NCI-H1694 treated with DMSO at 0.1 percent for 48 hours (cell line): ENCODE results near the gene GIT2.
"Not testable (repeated sequence)": the region's sequence is repeated elsewhere in the genome, so short reads cannot be mapped to it uniquely, and the experiment has no call there.

Experiments
- DNase-seq: peaks from one replicate; lab custom pipeline; 2025; lab: John Stamatoyannopoulos, UW

The GIT2 gene

DNA sequence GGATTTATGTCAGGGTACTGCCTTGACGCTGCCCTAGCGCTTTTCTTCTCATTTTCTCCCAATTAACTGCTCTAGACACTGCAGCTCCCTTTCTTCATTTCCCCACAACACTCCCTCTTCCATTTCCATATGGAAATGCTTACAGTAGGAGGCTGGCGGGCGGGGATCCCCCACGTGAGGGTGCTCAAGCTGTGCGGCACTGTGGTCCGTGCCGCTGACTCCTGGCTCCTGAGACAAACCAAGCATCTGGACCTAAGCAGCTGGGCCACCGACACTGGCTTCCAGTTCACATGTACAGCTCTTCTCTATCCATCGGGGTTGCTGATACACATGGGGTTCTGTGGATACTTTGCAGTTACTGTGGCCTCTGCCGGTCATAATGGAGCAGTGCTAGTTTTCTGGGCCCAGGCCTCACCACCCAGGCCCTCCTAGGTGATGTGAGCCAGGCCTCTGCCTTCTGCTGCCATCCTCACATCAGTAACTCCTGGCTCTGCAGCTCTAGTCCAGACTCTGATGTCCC lies 75.8 kb downstream of the GIT2 start:
- DNase-seq: no peak

DNA sequence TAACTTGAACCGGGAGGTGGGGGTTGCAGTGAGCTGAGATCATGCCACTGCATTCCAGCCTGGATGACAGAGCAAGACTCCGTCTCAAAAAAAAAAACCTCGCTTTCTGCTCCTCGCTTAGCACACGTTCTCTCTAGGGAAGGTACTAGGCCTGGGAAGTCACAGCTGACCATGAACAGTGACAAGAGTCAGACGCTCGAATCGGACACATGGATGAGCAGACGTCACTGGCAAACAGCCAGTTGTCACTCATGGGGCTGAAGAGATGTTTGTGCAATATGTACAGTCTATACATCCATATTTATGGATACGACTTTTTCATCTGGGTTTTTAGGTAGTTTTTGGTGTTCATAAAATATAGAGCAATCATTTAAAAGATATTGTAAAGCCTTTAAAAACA lies 76.7 kb downstream of the GIT2 start:
- no peak for DNase-seq

DNA sequence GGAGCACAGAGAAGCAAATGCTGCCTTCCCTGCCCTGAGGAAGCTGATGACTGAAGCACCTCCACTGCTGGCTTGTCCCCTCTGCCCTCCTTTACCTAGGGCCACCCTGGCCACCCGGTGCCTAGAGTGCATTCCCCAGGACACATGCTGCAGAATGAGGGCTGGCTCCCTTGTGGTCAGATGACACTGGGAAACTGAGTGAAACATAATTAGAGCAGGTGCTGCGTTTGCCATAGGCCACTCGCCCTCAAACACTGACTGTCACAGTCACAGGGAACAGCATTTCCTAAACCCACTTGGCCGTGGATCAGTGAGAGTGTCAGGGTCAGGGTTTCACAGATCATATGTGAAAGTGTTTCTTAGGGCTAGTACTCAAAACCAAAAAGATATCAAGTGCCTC lies 80.1 kb downstream of the GIT2 start:
- DNase-seq: no peak

DNA sequence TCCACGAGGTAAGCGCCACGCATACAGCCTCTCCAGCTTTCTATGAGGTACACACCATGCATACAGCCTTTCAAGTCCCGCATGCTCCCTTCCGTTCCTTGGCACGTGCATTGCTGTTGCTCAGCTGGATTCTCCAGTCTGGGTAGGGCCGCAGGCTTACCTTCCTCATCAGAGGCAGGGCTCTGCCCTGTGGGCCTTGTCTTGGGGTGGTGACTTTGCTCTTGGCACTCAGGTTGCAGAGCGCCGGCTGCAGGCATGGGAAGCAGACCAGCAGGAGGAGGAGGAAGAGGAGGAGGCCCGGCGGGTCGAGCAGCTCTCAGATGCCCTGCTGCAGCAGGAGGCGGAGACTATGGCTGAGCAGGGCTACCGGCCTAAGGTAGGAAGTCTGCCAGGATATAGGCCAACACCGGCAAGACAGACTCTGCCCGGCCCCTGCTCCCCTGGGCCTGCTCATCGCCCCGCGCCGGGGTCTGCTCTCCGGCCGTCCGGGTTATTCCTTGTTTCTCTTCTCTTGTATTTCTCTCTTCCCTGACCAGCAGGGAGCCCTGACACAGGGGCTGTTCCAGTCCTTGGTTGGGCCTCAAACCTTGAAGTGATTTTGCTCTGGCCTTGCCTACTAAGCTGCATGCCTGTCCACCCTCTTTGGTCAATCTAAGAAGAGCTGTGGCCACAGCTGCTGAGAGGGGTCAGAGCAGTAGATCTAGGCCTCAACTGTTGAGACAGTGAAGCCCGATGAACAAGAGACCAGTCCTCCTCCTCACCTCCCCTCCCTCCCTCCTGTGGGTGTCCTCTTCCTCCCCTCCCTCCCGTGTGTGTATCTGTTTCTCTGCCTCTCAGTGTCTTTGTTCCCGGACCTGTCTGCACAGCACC lies 80.8 kb downstream of the GIT2 start:
- DNase-seq: no peak

DNA sequence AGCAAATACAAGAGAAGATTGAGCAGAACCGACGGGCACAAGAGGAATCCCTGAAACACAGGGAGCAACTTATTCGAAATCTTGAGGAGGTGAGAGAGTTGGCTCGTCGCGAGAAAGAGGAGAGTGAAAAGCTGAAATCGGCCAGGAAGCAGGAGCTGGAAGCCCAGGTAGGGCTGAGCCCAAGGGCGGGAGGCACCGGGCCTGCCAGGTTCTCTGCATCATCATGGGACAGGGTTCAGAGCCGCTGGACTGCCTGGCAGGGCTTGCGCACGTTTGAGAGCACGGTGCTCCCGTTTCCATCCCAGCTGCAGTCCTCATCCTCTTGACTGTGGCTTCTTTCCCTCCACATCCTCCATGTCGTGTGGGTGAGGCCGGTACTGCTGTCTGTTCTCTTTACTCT lies 81.7 kb downstream of the GIT2 start:
- no peak for DNase-seq

DNA sequence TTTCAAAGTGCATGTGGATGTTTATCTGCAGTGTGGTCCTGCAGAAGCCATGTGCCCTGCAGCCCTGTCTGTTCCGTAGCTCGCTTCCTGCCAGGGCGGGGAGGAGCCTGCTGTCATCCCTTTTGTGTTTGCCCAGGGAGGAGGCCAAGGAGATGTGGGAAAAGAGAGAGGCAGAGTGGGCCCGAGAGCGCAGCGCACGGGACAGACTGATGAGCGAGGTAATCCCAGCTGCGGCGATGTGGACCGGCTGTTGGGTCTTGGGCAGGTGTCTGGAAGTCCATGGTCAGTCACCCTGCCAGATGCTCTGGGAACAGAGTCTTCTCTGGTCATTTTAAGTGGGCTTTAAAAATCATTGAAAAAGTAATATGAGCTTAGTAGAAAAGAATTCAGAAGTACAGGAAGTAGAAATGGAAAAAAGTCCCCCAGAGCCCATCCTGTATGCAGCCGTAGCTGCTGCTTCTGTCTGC lies 83.3 kb downstream of the GIT2 start:
- no peak for DNase-seq

DNA sequence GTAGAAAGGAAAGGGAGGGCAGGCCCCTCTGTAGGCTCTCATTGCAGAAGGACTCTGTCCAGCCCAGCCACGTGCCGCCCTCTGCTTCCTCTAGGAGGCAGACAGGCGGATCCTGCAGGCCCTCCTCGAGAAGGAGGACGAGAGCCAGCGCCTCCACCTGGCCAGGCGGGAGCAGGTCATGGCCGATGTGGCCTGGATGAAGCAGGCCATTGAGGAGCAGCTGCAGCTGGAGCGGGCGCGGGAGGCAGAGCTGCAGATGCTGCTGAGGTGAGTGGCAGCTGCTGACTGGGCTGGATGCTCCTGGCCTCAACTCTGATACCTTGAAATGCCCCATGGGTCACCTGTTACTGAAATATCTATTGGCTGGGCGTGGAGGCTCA lies 85.2 kb downstream of the GIT2 start:
- no peak for DNase-seq

DNA sequence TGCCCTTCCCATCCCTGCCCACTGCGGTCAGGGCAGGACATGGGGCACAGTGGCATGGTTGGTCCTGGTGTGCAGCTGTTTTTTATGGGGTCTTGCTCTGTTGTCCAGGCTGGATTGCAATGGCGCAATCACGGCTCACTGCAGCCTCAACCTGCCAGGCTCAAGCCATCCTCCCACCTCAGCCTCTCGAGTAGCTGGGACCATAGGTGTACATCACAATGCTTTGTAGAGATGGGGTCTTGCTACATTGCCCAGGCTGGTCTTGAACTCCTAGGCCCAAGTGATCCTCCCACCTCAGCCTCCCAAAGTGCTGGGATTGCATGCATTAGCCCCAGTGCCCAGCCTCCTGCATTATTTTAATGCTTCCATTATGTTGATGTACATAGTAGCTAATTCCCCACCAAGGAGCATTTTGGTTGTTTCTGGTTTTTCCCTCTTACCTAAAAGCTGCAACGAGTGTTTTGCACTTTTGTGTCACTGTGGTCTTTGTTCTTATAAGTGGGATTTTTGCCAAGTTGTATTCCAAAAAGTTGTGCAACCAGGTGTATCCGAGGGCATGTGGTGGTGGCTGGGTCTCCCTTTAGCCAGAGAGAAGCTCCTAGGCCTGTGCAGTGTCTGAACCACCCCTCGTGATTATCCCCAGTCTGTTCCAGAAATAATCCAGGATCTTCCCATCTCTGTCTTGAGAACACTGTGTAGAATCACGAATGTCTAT lies 85.8 kb downstream of the GIT2 start:
- DNase-seq: no peak

DNA sequence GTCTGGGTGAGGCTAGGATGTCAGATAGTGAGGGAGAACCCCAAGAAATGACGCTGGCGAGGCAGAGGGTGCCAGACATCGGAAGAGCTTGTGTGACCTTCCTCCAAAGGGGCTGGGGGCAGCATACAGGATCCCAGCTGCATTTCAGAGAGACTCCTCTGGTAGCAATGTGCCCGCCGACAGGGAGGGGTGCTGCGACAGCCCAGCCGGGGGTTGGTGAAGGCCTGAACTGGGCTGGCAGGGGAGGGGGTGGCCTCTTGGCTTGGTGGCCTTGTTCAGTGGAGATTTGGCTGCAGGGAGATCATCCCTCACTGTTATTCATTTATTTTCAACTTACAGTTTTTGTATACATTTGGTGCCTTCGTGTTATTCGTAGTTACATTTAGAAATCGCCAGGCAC lies 90.9 kb downstream of the GIT2 start:
- no peak for DNase-seq

DNA sequence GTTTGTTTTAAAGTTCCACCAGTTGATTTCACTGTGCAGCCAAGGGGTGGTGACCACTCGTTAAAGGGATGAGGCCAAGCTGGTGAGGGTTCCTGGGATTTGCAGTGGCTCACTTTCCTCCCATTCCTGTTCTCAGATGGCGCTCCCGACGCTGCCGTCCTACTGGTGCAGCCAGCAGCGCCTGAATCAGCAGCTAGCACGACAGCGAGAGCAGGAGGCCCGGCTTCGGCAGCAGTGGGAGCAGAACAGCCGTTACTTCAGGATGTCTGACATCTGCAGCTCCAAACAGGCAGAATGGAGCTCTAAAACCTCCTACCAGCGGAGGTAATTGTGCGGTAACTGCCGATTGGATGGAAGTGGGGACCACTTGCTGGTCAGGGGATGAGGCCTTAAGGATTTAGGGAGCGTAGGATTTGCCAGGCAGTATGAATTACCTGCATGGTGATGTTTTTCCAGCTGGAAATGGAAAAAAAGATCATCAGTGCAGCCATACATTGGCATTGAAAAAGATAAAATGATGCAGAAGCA lies 93.2 kb downstream of the GIT2 start:
- DNase-seq: no peak

DNA sequence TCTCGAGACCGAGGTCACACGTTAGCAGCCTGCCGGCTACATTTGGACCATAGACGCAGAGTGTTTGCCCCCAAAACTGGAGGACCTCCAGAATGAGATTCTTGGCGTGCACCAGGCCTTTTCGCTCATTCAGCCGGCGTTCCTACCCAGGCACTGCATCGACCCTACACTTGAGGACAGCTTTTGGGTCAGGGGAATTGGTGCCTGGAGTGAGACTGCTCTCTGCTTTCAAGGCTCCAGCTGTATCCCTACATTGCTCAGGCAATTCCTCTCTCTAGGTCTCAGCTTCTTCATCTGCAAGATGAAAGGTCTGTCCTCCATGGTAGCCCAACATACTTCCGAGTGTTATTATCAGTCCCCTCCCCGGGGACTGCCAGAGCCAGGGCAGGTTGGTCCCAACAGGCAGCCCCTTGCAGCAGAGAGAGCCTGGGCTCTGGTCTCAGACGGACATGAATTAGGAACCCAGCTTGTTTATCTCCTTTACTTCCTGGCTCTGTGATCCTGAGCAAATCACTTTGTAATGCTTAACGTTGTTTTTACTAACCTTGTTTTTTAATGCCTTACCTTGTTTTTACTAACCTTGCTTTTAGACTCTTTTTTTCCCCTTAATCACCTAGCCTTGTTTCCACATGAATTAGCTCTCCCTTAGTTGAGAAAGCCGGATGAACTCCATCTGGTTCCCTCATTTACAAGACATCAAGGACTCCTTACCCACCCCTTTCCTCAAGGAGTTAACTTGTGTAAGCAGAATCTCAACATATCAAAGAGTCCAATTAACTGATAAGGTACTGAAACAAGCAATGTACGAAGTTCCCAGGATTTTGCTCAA lies 95.2 kb downstream of the GIT2 start:
- DNase-seq: no peak

DNA sequence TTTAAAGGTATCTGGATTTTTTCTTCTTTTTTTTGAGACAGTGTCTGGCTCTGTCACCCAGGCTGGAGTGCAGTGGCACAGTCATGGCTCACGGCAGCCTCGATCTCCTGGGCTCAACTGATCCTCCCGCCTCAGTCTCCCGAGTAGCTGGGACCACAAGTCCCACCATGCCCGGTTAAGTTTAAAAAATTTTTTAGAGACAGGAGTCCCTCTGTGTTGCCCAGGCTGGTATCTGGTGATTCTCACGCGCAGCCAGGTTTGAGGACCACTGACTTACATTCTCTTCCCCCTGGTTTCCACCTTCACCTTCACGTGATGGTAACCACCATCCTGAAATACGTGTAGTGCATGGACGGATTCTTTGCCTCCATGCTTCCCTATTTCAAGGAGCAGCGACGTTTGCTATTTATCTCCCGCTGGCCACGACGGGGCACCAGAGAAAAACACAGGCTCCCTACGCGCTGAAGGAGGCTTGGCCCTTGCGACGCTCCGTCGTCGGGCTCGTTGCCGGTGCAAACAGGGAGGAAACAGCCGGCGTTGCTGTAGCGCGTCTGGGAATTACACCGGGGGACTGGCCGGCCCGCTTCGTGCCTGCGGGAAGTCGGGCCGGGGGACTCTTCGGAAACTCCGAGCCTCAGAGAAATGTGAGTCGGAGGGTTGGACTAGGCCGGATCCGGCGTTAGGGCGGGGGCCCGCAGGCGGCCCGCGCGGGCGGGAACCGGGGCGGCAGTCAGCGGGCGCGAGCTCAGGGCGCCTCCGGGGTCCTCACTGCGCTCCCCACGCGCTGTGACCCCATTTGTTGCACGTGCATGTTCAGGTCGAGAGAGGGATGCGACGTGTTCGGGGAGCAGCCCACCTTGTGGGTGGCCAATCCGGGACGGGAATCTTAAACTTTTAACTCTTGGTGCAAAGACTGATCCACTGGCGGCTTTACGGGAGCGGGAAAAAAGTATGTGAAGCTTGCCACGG lies 96.1 kb downstream of the GIT2 start, which contains the start of gene TCHP:
Gene TCHP (plus strand): TSS at position 492 of the 969 bp plus-strand sequence. CDS start 2,753 bp downstream, outside the sequence.
- DNase-seq: peak; percentile 60

DNA sequence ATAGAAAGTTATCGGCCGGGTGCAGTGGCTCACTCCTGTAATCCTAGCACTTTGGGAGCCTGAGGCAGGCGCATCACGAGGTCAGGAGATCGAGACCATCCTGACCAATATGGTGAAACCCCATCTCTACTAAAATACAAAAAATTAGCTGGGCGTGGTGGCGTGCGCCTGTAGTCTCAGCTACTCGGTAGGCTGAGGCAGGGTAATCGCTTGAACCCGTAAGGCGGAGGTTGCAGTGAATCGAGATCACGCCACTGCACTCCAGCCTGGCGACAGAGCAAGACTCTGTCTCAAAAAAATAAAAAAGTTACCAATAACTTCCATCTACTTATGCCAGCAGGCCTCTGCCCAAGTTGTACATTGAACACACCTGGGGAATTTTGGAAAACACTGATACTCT lies 96.8 kb downstream of the GIT2 start:
- DNase-seq: not testable (repeated sequence)

DNA sequence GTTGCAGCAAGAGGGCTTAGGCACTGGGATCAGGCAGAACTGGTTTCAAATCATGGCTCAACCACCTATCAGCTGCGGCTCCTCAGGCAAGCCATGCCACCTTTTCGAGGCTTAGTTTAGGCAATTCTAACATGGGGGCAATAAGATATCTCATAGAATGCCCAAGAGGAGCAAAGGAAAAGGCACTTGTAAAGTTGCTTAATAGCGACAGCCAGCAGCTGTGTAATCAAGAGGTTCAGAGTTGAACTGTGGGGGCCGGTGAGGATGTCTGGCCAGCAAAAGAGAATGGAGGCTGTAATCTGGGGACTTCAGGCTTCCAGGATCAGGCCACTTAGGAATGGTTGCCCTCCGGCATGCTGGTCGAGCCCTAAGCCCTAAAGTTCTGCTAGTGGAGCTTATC lies 99.1 kb downstream of the GIT2 start:
- no peak for DNase-seq

DNA sequence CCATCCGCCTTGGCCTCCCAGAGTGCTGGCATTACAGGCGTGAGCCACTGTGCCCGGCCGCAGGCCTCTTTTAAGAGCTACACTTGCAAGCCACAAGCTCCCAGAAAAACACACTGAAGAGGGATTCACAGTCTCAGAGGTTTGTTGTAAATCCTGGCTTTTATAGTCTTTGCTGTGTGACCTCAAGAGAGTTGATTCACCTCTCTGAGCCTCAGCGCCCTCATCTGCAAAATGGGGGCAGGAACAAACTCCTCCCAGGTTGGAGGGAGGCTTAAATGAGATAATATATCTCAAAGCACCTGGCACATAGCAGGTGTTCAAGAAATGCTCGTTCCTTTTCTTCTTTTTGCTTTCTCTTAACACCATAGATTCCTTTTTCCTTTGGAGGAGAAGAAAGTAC lies 100.0 kb downstream of the GIT2 start:
- DNase-seq: no peak

DNA sequence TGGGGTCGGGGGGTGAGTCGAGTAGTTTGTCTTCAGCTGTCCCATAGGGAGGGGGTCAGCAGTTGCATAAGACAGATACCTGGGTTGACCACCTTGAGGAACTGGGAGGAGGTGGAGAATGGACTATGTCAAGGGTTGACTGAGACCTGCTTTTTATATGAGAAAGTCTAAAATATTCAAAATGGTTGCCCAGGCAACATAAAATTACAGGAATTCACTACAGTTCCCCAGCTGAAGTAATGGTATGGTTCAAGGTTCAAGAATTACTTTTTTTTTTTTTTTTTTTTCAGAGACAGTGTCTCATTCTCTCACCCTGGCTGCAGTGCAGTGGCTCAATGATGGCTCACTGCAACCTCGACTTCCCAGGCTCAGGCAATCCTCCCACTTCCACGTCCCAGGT lies 101.2 kb downstream of the GIT2 start:
- DNase-seq: no peak

DNA sequence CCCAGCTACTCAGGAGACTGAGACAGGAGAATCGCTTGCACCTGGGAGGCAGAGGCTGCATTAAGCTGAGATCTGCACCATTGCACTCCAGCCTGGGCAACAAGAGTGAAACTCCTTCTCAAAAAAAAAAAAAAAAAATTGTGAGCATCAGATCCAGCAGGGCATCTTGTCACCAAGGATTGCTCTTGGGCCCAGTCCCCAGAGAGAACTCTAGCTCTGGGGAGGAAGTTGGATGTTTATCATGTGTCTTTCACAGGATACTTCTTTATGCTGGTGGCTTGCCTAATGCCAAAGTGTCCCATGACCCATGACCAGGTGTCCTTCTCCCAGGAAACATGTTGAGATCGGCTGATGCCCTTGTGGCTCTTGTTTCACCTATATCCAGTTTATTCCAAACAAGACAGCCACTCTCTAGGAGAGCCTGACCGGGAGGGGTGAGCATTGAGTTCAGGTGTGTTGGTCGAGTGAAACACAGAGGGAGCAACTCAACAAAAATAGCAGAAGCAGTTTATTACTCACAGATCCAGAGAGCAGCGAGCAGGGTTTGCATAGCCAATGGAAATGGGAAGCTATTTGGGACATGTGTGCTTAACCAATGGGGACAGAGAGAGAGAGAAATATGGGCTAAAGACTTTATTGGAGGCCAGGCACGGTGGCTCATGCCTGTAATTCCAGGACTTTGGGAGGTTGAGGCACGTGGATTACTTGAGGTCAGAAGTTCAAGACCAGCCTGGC lies 102.7 kb downstream of the GIT2 start:
- DNase-seq: no peak

DNA sequence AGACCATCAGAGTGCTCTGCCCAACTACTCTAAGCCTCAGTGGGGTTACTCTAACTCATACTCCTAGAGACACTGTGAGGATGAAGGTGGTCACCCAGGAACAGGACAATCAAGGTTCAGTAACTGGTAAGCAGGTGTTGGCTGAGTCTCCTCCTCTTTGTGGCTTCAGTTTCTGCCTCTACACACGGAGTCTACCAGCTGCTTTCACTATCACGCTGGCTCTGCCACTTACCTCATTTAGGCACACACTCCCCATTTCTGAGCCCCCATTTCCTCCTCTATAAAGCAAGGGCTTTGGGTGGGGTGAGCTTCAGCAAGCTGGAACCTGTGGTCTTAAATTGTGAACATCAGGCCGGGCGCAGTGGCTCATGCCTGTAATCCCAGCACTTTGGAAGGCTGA lies 103.4 kb downstream of the GIT2 start:
- no peak for DNase-seq

DNA sequence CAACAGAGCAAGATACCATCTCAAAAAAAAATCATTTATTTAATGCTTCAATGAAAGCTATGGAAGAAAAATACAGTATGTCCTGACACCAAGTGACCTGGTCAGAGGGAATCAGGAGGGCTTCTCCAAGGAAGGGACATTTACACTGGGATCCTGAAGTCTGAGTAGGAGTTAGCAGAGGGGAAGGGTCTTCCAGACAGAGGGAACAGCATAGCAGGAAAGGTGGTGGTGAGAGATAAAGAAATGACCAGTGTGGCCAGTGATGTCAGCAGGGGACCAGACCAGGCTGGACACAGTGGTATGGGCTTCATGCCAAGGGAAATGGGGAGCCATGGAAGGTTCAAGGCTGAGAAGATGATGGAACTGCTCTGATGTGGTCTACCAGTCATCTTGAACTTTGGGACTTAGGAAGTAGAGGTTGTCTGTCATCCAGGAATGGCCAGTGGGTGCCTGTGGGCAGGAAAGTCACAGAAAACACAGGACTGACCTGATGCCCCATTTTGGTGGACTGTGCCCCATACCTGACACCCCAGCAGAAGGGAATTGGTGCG lies 103.9 kb downstream of the GIT2 start:
- DNase-seq: no peak

DNA sequence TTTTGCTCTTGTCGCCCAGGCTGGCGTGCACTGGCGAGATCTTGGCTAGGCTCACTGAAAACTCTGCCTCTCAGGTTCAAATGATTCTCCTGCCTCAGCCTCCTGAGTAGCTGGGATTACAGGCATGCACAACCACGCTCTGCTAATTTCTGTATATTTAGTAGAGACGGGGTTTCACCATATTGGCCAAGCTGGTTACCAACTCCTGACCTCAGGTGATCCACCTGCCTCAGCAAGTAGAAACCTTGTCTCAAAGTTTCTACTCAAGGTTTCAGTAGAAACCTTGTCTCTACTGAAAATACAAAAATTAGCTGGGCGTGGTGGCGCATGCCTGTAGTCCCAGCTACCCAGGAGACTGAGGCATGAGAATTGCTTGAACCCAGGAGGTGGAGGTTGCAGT lies 104.4 kb downstream of the GIT2 start:
- DNase-seq: not testable (repeated sequence)
